GM19025 (cell line): ENCODE data around the gene PCNT.
"Not testable (repeated sequence)": the region's sequence is repeated elsewhere in the genome, so short reads cannot be mapped to it uniquely, and the experiment has no call there.

Experiments
- ATAC-seq: cut with Tn5 transposase; IDR thresholded peaks from one replicate; pipeline ENCODE4 v1.9.1; 2021; ENCODE audit warnings: mild to moderate bottlenecking, low read depth, moderate library complexity; ENCODE audit not compliant: unreplicated experiment

Gene PCNT

DNA sequence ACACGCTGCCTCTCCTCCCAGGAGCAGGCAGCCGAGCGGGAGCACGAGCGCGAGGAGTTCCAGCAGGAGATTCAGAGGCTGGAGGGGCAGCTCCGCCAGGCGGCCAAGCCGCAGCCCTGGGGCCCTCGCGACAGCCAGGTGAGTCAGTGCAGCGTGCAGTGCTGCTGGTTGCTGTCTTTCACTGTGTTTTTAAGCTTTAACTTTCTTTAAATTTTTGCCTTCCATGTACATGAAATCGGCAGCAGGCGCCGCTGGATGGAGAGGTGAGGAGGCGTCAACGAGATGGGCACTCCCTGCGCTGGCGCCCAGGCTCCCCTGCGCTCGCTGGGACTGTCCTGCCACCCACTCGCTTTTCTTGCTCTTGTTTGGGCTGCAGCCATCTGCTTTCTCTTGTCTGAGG is 74.0 kb downstream of the PCNT start:
- ATAC-seq: no peak

- ATAC-seq: no peak
These were observed 75.2 kb downstream of the PCNT start for GRCh38 chr21:46399129-46399528.

DNA sequence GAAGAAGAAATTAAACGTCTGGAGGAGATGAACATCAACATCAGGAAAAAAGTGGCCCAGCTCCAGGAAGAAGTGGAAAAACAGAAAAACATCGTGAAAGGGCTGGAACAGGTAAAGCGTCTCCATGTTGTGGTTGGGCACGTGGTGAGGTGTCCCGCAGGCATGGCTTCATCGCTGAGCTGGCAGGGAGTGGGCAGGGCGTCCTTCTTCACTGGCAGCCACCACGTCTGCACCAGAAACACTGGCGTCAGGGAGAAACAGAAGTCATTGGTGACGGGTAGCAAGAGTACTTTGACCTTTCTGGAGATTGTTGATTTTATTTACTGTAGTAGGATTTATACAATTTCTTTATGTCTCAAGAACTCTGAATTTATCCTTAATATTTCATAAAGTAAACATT is 75.7 kb downstream of the PCNT start:
- no peak for ATAC-seq

GRCh38 chr21:46401186-46401910 is 77.4 kb downstream of the PCNT start:
- no peak for ATAC-seq

DNA sequence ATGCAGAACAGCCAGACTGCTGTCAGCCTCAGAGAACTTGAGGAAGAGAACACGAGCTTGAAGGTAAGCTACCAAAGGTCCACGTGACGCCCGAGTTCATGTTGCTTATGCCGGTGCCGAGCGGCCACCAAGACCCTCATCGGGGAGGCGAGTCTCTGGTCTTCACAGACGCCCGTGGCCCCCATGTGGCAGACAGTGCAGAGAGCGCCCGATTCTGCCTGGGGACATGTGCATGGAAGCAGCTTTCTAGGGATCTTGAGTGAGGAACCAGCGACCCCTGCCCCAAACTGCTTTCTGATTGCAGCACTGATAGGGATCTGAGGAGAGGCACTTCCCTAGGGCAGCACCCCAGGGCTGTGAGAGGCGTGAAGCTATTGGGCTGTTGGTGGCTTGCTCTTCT is 78.5 kb downstream of the PCNT start:
- ATAC-seq: no peak

DNA sequence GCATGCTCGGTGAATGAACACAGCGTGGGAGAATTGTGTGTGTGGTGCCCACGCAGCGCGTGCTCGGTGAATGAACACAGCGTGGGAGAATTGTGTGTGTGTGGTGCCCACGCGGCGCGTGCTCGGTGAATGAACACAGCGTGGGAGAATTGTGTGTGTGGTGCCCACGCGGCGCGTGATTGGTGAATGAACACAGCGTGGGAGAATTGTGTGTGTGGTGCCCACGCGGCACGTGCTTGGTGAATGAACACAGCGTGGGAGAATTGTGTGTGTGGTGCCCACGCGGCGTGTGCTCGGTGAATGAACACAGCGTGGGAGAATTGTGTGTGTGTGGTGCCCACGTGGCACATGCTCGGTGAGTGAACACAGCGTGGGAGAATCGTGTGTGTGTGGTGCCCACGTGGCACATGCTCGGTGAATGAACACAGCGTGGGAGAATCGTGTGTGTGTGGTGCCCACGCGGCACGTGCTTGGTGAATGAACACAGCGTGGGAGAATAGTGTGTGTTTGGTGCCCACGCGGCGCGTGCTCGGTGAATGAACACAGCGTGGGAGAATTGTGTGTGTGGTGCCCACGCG is 79.4 kb downstream of the PCNT start:
- not testable (repeated sequence) for ATAC-seq

DNA sequence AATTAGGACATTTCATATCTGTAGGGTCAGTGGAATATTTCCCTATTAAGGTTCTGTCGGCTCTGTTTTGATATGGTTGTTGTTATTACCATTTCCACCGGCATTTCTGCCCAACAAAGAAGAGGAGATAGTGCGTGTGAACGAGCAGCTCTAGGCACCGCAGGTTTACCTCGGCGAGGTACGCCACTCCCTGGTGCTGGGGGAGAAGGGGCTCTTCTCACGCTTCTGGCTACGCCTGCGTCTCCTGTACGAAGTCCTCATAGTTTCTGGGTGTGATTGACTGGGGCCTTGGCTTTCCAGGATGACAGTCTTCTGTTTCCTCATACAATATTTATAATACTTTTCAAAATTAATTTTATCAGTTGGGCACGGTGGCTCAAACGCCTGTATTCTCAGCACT is 80.3 kb downstream of the PCNT start:
- ATAC-seq: no peak

DNA sequence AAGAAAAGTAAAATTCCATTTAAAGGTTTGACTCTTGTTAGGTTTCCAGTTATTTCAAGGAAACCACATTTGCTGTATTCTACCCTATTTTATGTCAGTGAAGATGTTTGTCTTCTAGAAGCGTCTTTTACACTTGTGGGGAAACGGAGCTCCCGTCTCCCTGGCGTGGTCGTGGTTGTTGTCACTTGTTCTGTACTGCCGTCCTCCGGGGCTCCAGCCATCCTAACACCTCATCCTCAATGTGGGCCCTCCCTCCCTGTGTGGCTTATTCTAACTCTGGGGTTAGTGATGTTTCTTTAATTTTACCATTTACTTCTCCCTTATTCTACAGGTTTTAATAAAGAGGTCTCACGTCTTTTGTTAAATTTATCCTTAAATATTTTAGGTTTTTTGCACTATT is 82.0 kb downstream of the PCNT start:
- ATAC-seq: no peak

- no peak for ATAC-seq
These were observed 85.9 kb downstream of the PCNT start for GRCh38 chr21:46409641-46410406.

DNA sequence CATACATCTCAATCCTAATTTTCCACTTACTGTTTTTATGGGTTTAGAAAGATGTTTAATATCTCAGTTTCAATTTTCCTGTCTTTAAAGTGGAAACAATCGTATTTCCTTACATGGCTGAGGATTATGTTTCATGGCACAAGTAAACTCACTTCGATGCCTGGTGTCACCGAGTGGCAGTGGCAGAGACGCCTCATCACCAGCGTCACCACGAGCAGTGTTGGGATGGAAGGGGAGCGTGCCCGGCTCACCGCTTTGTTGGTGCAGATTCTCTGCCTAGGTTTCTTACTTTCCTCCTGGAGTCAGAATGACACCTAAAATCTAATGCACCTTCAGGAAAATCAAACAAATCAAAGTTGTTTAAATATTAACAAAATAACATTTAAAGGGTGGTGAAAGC is 86.6 kb downstream of the PCNT start:
- ATAC-seq: no peak

GRCh38 chr21:46411236-46411635 is 87.3 kb downstream of the PCNT start:
- ATAC-seq: no peak

DNA sequence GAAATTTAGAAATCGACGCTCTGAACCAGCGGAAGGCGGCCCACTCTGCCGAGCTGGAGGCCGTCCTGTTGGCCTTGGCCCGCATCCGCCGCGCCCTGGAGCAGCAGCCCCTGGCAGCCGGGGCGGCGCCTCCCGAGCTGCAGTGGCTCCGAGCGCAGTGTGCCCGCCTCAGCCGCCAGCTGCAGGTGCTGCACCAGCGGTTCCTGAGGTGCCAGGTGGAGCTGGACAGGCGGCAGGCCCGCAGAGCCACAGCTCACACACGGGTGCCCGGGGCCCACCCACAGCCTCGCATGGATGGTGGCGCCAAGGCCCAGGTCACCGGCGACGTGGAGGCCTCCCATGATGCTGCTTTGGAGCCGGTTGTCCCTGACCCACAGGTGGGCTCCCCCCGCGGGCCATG is 87.7 kb downstream of the PCNT start:
- no peak for ATAC-seq

DNA sequence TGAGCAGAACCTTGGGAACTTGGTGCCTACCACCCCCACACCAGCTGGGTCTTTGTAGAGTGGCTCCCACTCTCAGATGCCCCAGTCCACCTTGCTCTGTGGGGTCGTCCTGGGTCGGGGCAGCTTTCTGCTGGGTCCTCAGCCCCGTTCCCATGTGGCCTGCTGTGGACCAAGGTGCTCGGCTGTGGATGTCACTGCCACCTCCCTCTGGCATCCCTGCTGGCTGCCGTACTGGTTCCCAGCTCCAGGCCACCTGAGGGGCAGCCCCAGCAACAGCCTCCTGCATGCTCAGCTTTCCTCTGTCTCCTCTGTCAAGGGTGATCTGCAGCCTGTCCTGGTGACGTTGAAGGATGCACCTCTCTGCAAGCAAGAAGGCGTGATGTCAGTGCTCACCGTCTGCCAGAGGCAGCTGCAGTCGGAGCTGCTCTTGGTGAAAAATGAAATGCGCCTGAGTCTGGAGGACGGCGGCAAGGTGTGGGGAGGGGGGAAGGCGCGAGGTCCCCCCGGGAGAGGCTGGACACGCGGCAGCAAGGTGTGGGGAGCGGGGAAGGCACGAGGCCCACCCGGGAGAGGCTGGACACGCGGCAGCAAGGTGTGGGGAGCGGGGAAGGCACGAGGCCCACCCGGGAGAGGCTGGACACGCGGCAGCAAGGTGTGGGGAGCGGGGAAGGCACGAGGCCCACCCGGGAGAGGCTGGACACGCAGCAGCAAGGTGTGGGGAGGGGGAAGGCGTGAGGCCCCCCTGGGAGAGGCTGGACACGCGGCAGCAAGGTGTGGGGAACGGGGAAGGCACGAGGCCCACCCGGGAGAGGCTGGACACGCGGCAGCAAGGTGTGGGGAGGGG is 88.8 kb downstream of the PCNT start:
- no peak for ATAC-seq

- no peak for ATAC-seq
These were observed 89.4 kb downstream of the PCNT start for GRCh38 chr21:46413365-46413696.

GRCh38 chr21:46414965-46415275 is 91.0 kb downstream of the PCNT start:
- ATAC-seq: no peak

GRCh38 chr21:46416551-46416950 is 92.6 kb downstream of the PCNT start:
- no peak for ATAC-seq

GRCh38 chr21:46418265-46418946 is 94.5 kb downstream of the PCNT start:
- no peak for ATAC-seq

GRCh38 chr21:46420241-46421190 is 96.6 kb downstream of the PCNT start:
- ATAC-seq: no peak

DNA sequence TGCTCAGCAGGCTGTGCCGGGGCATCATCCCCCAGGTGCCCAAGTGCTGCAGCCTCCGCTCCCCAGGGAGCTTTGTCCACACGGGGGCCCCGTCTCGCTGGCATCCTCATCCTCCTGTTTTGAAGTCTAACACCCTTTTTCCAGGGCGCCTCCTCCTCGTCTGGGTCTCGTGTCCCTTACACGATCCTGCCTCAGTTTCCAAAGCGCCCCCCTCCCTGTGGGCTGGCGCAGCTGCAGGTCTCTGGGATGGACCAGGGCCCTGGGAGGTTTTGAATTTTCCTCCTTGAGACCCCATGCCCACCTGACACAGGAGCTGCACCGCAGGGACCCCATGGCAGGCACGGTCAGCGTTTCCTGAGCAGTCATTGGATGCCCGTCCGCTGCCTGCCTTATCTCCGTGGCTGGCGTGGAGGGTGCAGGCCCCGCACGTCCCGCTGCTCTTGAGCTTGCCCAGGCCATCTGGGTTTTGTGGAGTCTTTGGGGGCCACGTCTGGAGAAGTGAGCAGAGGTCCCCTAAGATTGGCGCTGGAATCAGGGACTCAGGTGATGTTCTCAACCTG is 97.3 kb downstream of the PCNT start:
- no peak for ATAC-seq
